Transverse colon (tissue), 4 donors: ENCODE results near the gene ALG8. TPM values are rescaled to one million over a fixed set of nuclear protein-coding genes. Genes with fewer than 3 reads are reported as not detected.

ENCODE experiments used
- DNase-seq: peaks from one replicate; pipeline ENCODE4 v3.0.0-alpha.2; 2019
- H3K27ac ChIP-seq, 4 donors: fragments of 200-600 bp; sonication (generic); 2 replicates each; pipeline ENCODE4 v1.5.1; 2016 to 2018; ENCODE audit warnings: inconsistent platforms in 4 of 4
- H3K27me3 ChIP-seq: fragments of 200-600 bp; sonication (generic); 2 replicates; pipeline ENCODE4 v1.5.1; 2017; ENCODE audit warnings: inconsistent platforms
- H3K36me3 ChIP-seq, 4 donors: fragments of 200-600 bp; sonication (generic); 2 replicates each; pipeline ENCODE4 v1.5.1; 2017 to 2019; ENCODE audit warnings: inconsistent platforms in 4 of 4
- H3K4me1 ChIP-seq, 4 donors: fragments of 200-600 bp; sonication (generic); 2 replicates each; pipeline ENCODE4 v1.5.1; 2017 to 2020; ENCODE audit warnings: inconsistent platforms in 4 of 4
- H3K4me3 ChIP-seq, 4 donors: fragments of 200-600 bp; sonication (generic); 1 replicate in 1 of 4; 2 replicates in 3 of 4; pipeline versions ENCODE4 v1.5.1 to v1.6.1; 2017 to 2019; ENCODE audit warnings: inconsistent platforms in 4 of 4
- H3K9me3 ChIP-seq, 2 donors: fragments of 200-600 bp; sonication (generic); 2 replicates each; pipeline ENCODE4 v1.5.1; 2017 to 2019; ENCODE audit warnings: inconsistent platforms in 2 of 2
- CTCF ChIP-seq, 5 experiments: fragments of 200-600 bp in 3 of 5; fragments of 450-650 bp in 2 of 5; sonication (generic) in 3 of 5; IDR thresholded peaks; 1 replicate in 2 of 5; 2 replicates in 3 of 5; pipeline ENCODE4 v1.5.1; 2016 to 2017; ENCODE audit warnings: antibody characterized with exemption in 5 of 5, inconsistent platforms in 3 of 5, mild to moderate bottlenecking in 2 of 5, moderate library complexity in 1 of 5
- EP300 ChIP-seq: sonication (generic); formaldehyde crosslinking; IDR thresholded peaks from one replicate; pipeline ENCODE4 v1.6.1; 2017; ENCODE audit warnings: antibody characterized with exemption, low read depth
- POLR2A ChIP-seq: fragments of 450-650 bp; IDR thresholded peaks from one replicate; pipeline ENCODE4 v1.6.1; 2016; ENCODE audit warnings: antibody characterized with exemption, mild to moderate bottlenecking, moderate library complexity
- POLR2AphosphoS5 ChIP-seq, 3 donors: sonication (generic); formaldehyde crosslinking; IDR thresholded peaks; one replicate each; pipeline ENCODE4 v1.6.1; 2016; ENCODE audit warnings: antibody characterized with exemption in 3 of 3
- WGBS, 2 donors: methylation state at CpG; one replicate each; pipeline ENCODE4 v1.1.5; 2018; ENCODE audit warnings: low coverage in 1 of 2; 5-methylcytosine and 5-hydroxymethylcytosine counted together
- in situ Hi-C, 4 donors: fragments of 200-750 bp; cut with MboI; loops; one replicate each; pipeline versions ENCODE4 v1.15.0 to v1.15.1; 2017; ENCODE audit warnings: low sequenced_read_pairs in 3 of 4, low pct_ligation_motif_present in 1 of 4, low pct_unique_long_range_greater_than_20kb in 1 of 4
- intact Hi-C: fragments of 100-400 bp; cut with DNase I; formaldehyde crosslinking; loops from one replicate; pipeline ENCODE4 v1.15.1; 2023; ENCODE audit warnings: low total_unique reads
- total RNA-seq, 4 donors: library from RNA; depleted of rRNA; stranded (reverse); fragments of >200 nt; gene quantifications; one replicate each; pipeline ENCODE4 v1.1.0, GENCODE V29; 2016

The ALG8 gene
- total RNA-seq, 4 donors from 2014 or later, result 4.9 to 28.9 (median 14.5) TPM

- in situ Hi-C loops (loop anchor here in 2 of 4 donors (25.0 kb wide), 1 partner anchor 413 kb away; the partner anchor contains the start of gene NARS2 (in 2 of the 2)), intact Hi-C loops (loop anchor here (5.0 kb wide), 1 partner anchor 38 kb away; the partner anchor contains the start of genes KCTD21 and USP35)
- Histone ChIP-seq H3K27ac (no peak overlapping the region), H3K9me3 (no peaks in the 10 kb centered on the region), H3K36me3 (no peaks in the 10 kb centered on the region), H3K4me3 (no peak overlapping the region), H3K27me3 (no peaks in the 10 kb centered on the region), H3K4me1 (no peaks in the 10 kb centered on the region)
- TF ChIP-seq CTCF (IDR thresholded peaks at IDR 0.05) (peak in 2 of 5 experiments; percentile 12), POLR2A (no peak), POLR2AphosphoS5 (IDR thresholded peaks at IDR 0.05) (no peak), EP300 (no peak)
- 9 to 36% methylated on average over 1 of the region's 1 CpG for WGBS, 2 donors
- no peak for DNase-seq
These were observed 10.2 kb upstream of the ALG8 start for GRCh38 chr11:78149646-78150045.

- Histone ChIP-seq H3K27me3 (no peaks in the 10 kb centered on the region), H3K4me3 (no peak overlapping the region), H3K27ac (no peak overlapping the region), H3K9me3 (no peaks in the 10 kb centered on the region), H3K36me3 (no peaks in the 10 kb centered on the region), H3K4me1 (no peaks in the 10 kb centered on the region)
- in situ Hi-C loops (loop anchor here in 2 of 4 donors (25.0 kb wide), 1 partner anchor 414 kb away; the partner anchor contains the start of gene NARS2 (in 2 of the 2)), intact Hi-C loops (no loop called here)
- no peak for TF ChIP-seq CTCF (IDR thresholded peaks at IDR 0.05)
- no peak for TF ChIP-seq POLR2A
- TF ChIP-seq EP300, result no peak
- TF ChIP-seq POLR2AphosphoS5 (IDR thresholded peaks at IDR 0.05), result no peak
- no peak for DNase-seq
- WGBS, 2 donors, result 93 to 94% methylated on average over 2 of the region's 2 CpGs
These were observed 8.4 kb upstream of the ALG8 start for GRCh38 chr11:78147807-78148206.

- no peak for TF ChIP-seq CTCF (IDR thresholded peaks at IDR 0.05)
- TF ChIP-seq EP300, result no peak
- TF ChIP-seq POLR2A, result no peak
- TF ChIP-seq POLR2AphosphoS5 (IDR thresholded peaks at IDR 0.05), result no peak
- no peak overlapping the region for H3K27ac ChIP-seq
- 76 to 100% methylated on average over 1 of the region's 1 CpG for WGBS, 2 donors
- H3K36me3 ChIP-seq, result no peaks in the 10 kb centered on the region
- intact Hi-C loops (no loop called here), in situ Hi-C loops (loop anchor here in 2 of 4 donors (25.0 kb wide), 1 partner anchor 417 kb away; the partner anchor contains the start of gene NARS2 (in 2 of the 2))
- no peak overlapping the region for H3K4me3 ChIP-seq
- no peaks in the 10 kb centered on the region for H3K9me3 ChIP-seq
- no peak for DNase-seq
- H3K27me3 ChIP-seq, result no peaks in the 10 kb centered on the region
- H3K4me1 ChIP-seq, result peaks cover 0 to 2% (median under 1%) of the 10 kb centered on the region in 4 donors
These were observed 6.1 kb upstream of the ALG8 start for GRCh38 chr11:78145511-78146025.

- no peak for DNase-seq
- in situ Hi-C loops, result loop anchor here in 2 of 4 donors (25.0 kb wide), 1 partner anchor 422 kb away; the partner anchor contains the start of gene NARS2 (in 2 of the 2)
These were observed 1.1 kb upstream of the ALG8 start for GRCh38 chr11:78140392-78141077.

More at GRCh38 chr11:78140392-78141077, 1.1 kb upstream of the ALG8 start:
- WGBS, 2 donors, result 38 to 76% methylated on average over 10 to 17 of the region's 17 CpGs
- no peaks in the 10 kb centered on the region for H3K27me3 ChIP-seq
- no peaks in the 10 kb centered on the region for H3K36me3 ChIP-seq
- intact Hi-C loops, result no loop called here
- peaks cover 3 to 16% (median 9%) of the 10 kb centered on the region in 4 donors for H3K4me1 ChIP-seq
- no peak for TF ChIP-seq EP300
- H3K4me3 ChIP-seq, result peak overlapping the region in 3 of 4 donors; percentile 62 to 78 (median 67)
- H3K27ac ChIP-seq, result peak overlapping the region in 1 of 4 donors; percentile 79
- no peaks in the 10 kb centered on the region for H3K9me3 ChIP-seq
